HG02763 (cell line): ENCODE measurements around the gene PANX1.
"Not testable (repeated sequence)": the region's sequence is repeated elsewhere in the genome, so short reads cannot be mapped to it uniquely, and the experiment has no call there.

Source experiments
- ATAC-seq: cut with Tn5 transposase; IDR thresholded peaks from one replicate; pipeline ENCODE4 v1.9.1; 2021; ENCODE audit warnings: mild to moderate bottlenecking, moderate library complexity; ENCODE audit not compliant: unreplicated experiment

PANX1 gene, protein sequence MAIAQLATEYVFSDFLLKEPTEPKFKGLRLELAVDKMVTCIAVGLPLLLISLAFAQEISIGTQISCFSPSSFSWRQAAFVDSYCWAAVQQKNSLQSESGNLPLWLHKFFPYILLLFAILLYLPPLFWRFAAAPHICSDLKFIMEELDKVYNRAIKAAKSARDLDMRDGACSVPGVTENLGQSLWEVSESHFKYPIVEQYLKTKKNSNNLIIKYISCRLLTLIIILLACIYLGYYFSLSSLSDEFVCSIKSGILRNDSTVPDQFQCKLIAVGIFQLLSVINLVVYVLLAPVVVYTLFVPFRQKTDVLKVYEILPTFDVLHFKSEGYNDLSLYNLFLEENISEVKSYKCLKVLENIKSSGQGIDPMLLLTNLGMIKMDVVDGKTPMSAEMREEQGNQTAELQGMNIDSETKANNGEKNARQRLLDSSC

GRCh38 chr11:94128746-94129511 is at the start of gene PANX1:
TSS of gene PANX1 (plus strand) at chr11:94128841. CDS start at chr11:94129313, 472 bp downstream.
- peak; percentile 82 for ATAC-seq

- ATAC-seq = no peak
These were observed 44.5 kb upstream of the PANX1 start for GRCh38 chr11:94084164-94084563.

- ATAC-seq = no peak
These were observed 39.7 kb upstream of the PANX1 start for GRCh38 chr11:94088906-94089305.

DNA sequence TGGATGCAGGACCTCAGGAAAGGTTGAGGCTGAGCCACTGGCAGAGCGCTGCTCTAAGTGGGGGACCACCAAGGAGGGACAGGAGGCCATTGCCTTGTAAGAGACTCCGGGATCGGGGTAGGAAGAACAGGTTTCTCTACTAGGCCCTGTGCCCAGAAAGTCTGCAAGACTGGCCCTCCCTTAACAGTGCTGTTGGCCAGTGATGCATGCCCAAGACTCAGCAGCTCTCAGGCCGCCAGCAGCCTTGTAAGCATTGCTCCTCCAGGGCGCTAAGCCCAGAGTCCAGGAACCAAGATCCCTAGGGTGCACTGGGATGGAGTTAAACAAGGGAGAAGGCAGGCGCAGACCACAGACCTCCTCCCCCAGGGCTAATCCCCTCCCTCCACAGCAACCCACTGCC is 39.3 kb upstream of the PANX1 start:
- ATAC-seq = no peak

DNA sequence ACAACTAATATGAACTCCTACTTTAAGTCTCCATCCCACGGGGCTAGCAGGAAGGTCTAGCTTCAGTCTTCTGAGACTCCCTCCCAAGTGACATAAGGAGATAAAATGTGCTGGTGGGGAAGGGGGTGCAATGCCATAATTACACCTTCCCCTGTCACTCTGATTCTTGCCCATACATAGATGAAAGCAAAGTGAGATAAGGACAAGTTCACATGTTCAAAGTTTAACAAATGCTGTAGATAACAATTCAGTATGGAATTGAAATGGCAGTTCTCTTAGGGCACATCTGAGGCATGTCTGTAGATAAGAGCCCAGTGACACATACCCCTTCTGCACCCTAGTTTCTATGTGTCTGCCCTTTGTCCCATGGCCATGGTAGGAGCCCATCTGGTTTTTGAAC is 38.2 kb upstream of the PANX1 start:
- ATAC-seq = no peak

DNA sequence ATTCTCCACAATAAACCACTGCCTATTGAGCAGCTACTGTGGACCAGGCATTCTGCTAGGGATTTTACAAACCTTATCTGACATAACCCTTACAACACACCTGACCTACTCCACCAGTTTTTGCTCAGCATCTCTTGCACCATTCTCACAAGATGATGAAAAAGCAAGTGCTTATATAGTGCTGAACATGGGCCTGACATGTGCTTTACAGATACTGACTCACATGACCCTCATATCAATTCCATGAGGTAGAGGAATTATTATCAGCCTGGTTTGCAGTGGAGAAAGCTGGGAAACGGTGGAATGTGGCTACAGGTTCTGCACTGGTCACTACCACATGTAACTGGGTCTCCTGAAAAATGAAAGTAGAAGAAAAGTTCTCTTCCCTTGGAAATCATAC is 37.5 kb upstream of the PANX1 start:
- no peak for ATAC-seq

GRCh38 chr11:94100253-94100652 is 28.4 kb upstream of the PANX1 start:
- ATAC-seq = no peak

DNA sequence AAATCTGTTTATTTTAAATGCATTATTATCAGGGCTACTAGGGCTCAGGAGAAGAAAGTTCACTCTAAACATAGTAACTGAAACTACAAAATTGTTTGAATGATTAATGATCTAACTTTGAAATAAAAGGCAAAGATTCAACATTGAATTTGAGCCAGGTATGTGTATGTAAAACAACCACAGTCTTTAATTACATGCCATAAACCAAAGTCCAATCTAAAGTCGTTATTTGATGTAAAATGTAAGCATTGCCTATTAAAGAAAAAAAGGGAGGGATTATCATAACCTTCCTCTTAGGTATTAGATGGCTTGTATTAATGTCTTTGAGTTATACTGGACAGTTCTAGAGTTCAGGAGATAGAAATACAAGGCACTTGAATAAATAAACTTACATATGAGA is 25.2 kb upstream of the PANX1 start:
- ATAC-seq = no peak

- no peak for ATAC-seq
These were observed 23.9 kb upstream of the PANX1 start for GRCh38 chr11:94104734-94105133.

DNA sequence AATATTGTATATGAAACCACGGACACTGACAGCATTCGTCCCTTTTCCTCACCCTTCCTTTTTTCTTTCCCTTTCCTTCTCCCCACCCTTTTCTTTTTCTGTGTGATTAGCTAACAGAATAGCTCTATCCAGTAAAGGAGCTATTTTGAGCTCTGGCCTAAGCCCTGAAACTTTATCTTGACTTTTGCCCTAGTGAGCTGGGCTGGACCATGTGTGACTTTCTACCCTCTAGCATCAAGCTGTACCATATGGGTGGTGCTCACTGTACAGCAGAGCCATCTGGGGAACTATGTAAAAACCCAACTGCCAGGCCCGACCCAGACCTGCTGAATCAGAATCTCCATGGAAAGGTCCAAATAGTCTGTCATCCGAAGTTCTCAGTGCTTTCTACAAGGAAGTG is 21.9 kb upstream of the PANX1 start:
- no peak for ATAC-seq

DNA sequence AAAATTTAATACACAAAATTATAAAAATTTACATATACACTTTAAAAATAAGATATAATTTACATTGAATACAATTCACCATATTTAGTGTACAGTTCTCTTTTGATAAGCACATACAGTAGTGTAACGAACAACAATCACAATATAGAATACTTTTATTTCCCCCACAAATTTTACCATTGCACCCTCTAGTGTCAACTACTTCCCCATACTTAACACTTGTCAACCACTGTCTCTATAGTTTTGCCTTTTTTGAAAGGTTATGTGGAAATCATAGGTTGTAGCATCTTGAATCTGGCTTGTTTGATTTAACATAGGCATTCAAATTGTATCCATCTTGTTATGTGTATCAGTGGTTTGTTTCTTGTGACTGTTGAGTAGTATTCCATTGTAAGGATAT is 21.3 kb upstream of the PANX1 start:
- no peak for ATAC-seq

GRCh38 chr11:94111241-94111640 is 17.4 kb upstream of the PANX1 start:
- ATAC-seq = no peak

- no peak for ATAC-seq
These were observed 17.0 kb upstream of the PANX1 start for GRCh38 chr11:94111660-94112059.

DNA sequence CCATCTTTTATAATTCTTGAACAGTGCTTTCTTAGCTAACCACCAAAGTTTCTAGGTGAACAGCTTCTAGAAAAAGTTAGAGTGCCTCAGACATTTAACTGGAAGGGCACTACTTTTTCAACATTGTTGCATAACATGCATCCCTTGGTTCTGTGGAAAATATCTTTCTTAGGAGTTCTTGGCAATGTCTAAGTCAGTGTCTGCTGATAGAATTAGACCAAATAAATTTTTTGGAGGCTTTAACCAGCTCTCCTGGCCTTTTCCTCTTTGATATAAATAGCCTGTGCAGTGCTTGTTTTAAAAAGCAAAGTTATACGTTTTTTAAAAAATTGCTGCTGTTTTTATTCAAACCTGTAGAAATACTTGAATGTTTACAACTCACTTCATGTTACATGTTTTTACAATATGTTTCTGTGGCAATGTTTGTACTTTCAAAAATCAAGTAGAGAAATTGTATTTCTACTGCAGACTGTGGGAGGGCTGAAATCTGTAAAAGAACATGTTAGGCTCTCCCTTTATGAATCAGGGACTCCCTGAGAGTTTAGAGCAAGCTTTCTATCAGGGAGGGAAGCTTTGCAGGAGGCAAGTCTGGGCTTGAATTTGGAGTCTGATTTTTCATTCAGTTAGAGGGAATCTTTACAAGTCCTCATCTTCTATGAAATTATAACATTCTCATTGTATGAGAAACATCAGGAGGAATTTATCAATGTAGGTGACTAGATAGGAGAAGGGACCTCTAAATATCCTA is 16.3 kb upstream of the PANX1 start:
- ATAC-seq = no peak

DNA sequence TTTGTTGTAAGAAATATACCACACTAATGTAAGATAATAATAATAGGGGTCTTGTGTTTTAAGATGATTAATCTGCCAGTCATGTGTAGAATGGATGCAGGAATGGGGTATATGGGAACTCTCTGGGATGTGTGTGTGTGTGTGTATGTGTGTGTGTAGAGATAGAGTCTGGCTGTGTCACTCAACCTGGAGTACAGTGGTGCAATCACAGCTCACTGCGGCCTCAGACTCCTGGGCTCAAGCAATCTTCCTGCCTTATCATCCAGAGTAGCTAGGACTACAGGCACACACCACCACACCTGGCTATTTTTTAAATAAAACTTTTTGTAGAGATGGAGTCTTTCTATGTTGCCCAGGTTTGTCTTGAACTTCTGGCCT is 11.5 kb upstream of the PANX1 start:
- ATAC-seq = no peak

DNA sequence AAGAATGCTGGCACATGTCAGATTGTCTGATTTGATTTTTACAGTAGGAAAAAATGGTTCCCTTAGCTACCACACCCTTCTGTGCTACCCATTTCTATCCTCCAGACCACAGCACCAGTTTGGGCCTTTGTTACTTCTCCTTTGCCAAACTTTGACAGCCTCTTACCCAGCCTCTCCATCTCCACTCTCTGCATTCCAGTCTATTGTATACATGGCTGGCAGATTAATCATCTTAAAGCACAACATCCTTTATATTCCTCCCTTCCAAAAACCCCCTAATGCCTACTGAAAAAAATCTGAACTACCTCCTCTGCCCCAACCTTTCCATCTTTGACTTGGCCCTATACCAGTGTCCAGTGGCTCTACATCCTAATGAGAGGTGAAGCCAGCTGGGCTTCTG is 10.8 kb upstream of the PANX1 start:
- ATAC-seq = no peak

GRCh38 chr11:94119676-94120075 is 9.0 kb upstream of the PANX1 start:
- ATAC-seq = not testable (repeated sequence)

DNA sequence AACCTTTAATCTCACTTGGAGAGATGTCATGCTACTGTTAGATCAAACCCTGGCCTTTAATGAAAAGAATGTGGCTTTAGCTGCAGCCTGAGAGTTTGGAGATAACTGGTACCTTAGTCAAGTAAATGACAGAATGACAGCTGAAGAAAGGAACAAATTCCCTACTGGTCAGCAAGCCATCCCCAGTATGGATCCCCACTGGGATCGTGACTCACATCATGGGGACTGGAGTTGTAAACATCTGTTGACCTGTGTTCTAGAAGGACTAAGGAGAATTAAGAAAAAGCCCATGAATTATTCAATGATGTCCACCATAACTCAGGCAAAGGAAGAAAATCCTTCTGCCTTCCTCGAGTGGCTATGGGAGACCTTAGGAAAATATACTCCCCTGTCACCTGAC is 8.1 kb upstream of the PANX1 start:
- not testable (repeated sequence) for ATAC-seq

DNA sequence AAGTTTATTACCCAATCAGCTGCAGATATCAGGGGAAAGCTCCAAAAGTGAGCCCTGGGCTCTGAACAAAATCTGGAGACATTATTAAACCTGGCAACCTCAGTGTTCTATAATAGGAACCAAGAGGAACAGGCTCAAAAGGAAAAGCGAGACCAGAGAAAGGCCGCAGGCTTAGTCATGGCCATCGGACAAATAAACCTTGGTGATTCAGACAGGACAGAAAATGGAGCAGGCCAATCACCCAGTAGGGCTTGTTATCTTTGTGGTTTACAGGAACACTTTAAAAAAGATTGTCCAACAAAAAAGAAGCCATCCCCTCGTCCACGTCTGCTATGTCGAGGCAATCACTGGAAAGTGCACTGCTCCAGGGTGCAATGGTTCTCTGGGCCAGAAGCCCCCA is 7.7 kb upstream of the PANX1 start:
- ATAC-seq = no peak

DNA sequence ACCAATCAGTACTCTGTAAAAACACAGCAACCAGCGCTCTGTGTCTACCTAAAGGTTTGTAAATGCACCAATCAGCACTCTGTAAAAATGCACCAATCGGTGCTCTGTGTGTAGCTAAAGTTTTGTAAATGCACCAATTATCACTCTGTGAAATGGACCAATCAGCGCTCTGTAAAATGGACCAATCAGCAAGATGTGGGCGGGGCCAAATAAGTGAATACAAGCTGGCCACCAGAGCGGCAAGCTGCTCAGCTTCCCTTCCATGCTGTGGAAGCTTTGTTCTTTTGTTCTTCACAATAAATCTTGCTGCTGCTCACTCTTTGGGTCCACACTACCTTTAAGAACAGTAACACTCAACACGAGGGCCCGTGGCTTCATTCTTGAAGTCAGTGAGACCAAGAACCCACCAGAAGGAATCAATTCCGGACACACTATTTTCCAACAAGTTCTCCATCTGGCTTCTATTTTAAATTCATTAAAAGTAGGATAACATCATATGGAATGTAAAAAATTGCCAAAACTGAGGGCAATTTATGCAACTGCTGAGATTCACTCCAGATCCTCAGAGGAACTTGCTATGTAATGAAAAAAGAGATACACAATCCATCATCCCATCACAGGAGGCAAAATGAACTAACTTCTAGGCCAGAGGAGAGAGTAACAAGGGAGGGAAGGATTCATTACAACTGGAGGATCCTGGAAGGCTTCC is 3.1 kb upstream of the PANX1 start:
- ATAC-seq = no peak

GRCh38 chr11:94127638-94128037 is 1.0 kb upstream of the PANX1 start:
- ATAC-seq = no peak
